Osteocyte (in vitro differentiated cells): ENCODE measurements around the gene PPARA. TPM values are rescaled to one million over a fixed set of nuclear protein-coding genes. Genes with fewer than 3 reads are reported as not detected.

Experiments
- DNase-seq: peaks from one replicate; pipeline ENCODE4 v3.0.0; 2021; ENCODE audit warnings: mixed read lengths; ENCODE audit not compliant: unreplicated experiment; ENCODE audit errors: extremely low spot score
- H3K27ac Mint-ChIP-seq: one replicate; pipeline ENCODE4 v1.8.0; 2021; ENCODE audit warnings: mild to moderate bottlenecking, mixed read lengths; ENCODE audit not compliant: unreplicated experiment
- H3K27me3 Mint-ChIP-seq: one replicate; pipeline ENCODE4 v1.8.0; 2021; ENCODE audit warnings: mixed read lengths; ENCODE audit not compliant: unreplicated experiment
- H3K36me3 Mint-ChIP-seq: one replicate; pipeline ENCODE4 v1.8.0; 2021; ENCODE audit warnings: mixed read lengths; ENCODE audit not compliant: unreplicated experiment
- H3K4me1 Mint-ChIP-seq: one replicate; pipeline ENCODE4 v1.8.0; 2021; ENCODE audit warnings: mixed read lengths; ENCODE audit not compliant: unreplicated experiment
- H3K4me3 Mint-ChIP-seq: one replicate; pipeline ENCODE4 v1.8.0; 2021; ENCODE audit warnings: mild to moderate bottlenecking, moderate library complexity, mixed read lengths; ENCODE audit not compliant: unreplicated experiment
- H3K9me3 Mint-ChIP-seq: one replicate; pipeline ENCODE4 v1.8.0; 2021; ENCODE audit warnings: mixed read lengths; ENCODE audit not compliant: unreplicated experiment
- CTCF ChIP-seq: fragments of 200-600 bp; sonication (generic); IDR thresholded peaks from 2 replicates; pipeline ENCODE4 v1.5.0; 2021; ENCODE audit warnings: antibody characterized with exemption, mild to moderate bottlenecking, moderate library complexity
- total RNA-seq: library from RNA; stranded (reverse); gene quantifications from 2 replicates; pipeline ENCODE4 v1.2.1, GENCODE V29; 2021

Gene PPARA
- total RNA-seq, 1 donor from 2014 or later, result 21.9 TPM

GRCh38 chr22:46133588-46133855, 16.8 kb upstream of the PPARA start:
- Mint-ChIP-seq H3K4me1 (no peaks in the 10 kb centered on the region), H3K4me3 (no peak overlapping the region), H3K9me3 (no peaks in the 10 kb centered on the region), H3K27me3 (no peaks in the 10 kb centered on the region), H3K36me3 (no peaks in the 10 kb centered on the region), H3K27ac (no peak overlapping the region)
- no peak for TF ChIP-seq CTCF
- no peak for DNase-seq

GRCh38 chr22:46134111-46134705, 16.1 kb upstream of the PPARA start:
- Mint-ChIP-seq H3K9me3 (no peaks in the 10 kb centered on the region), H3K4me3 (no peak overlapping the region), H3K36me3 (no peaks in the 10 kb centered on the region), H3K27ac (no peak overlapping the region), H3K4me1 (no peaks in the 10 kb centered on the region), H3K27me3 (no peaks in the 10 kb centered on the region)
- DNase-seq, result no peak
- TF ChIP-seq CTCF, result no peak

GRCh38 chr22:46135611-46136485, 14.5 kb upstream of the PPARA start:
- no peak overlapping the region for H3K27ac Mint-ChIP-seq
- no peak for DNase-seq
- no peaks in the 10 kb centered on the region for H3K4me1 Mint-ChIP-seq
- no peaks in the 10 kb centered on the region for H3K9me3 Mint-ChIP-seq
- TF ChIP-seq CTCF, result no peak
- H3K4me3 Mint-ChIP-seq, result no peak overlapping the region
- H3K27me3 Mint-ChIP-seq, result no peaks in the 10 kb centered on the region
- H3K36me3 Mint-ChIP-seq, result no peaks in the 10 kb centered on the region

- no peak for DNase-seq
- no peaks in the 10 kb centered on the region for H3K9me3 Mint-ChIP-seq
- TF ChIP-seq CTCF, result no peak
- H3K4me3 Mint-ChIP-seq, result no peak overlapping the region
- H3K36me3 Mint-ChIP-seq, result no peaks in the 10 kb centered on the region
- H3K27me3 Mint-ChIP-seq, result no peaks in the 10 kb centered on the region
- H3K4me1 Mint-ChIP-seq, result no peaks in the 10 kb centered on the region
- no peak overlapping the region for H3K27ac Mint-ChIP-seq
These were observed 13.7 kb upstream of the PPARA start for GRCh38 chr22:46136486-46137217.

GRCh38 chr22:46137218-46137766, 13.0 kb upstream of the PPARA start:
- H3K4me1 Mint-ChIP-seq, result no peaks in the 10 kb centered on the region
- TF ChIP-seq CTCF, result no peak
- H3K27ac Mint-ChIP-seq, result no peak overlapping the region
- no peak for DNase-seq
- no peaks in the 10 kb centered on the region for H3K9me3 Mint-ChIP-seq
- no peaks in the 10 kb centered on the region for H3K36me3 Mint-ChIP-seq
- H3K4me3 Mint-ChIP-seq, result no peak overlapping the region
- no peaks in the 10 kb centered on the region for H3K27me3 Mint-ChIP-seq
